ENCODE measurements around the gene APC2. TPM values are rescaled to one million over a fixed set of nuclear protein-coding genes. Genes with fewer than 3 reads are reported as not detected.

Gene APC2
- total and polyA plus RNA-seq, 12 donors = 0.06 to 12.9 (median 0.77) TPM

- intact Hi-C loops (cut with DNase I) = no loop called here
- TF ChIP-seq CTCF (IDR thresholded peaks at IDR 0.05) (no peak), POLR2A (IDR thresholded peaks at IDR 0.05) (no peak)
- no peak overlapping the region for H3K27ac ChIP-seq
- peak in 1 of 7 donors; percentile 16 for DNase-seq
- H3K9me3 ChIP-seq (replicated peaks in 1 of 3) = no peaks in the 10 kb centered on the region
- H3K36me3 ChIP-seq (replicated peaks in 1 of 2) = no peaks in the 10 kb centered on the region
- peaks cover 14 to 23% of the 10 kb centered on the region in 2 donors for H3K4me1 ChIP-seq (replicated peaks in 1 of 2)
- 90 to 98% (median 93%) methylated on average over 21 to 40 of the region's 40 CpGs for WGBS, 4 donors
- no peaks in the 10 kb centered on the region for H3K27me3 ChIP-seq
- H3K4me3 ChIP-seq = no peak overlapping the region
Observed at GRCh38 chr19:1487576-1488281, 37.8 kb downstream of the APC2 start.

- WGBS, 4 donors = 85 to 93% (median 90%) methylated on average over 9 to 11 of the region's 11 CpGs
- H3K27ac ChIP-seq = no peak overlapping the region
- no peaks in the 10 kb centered on the region for H3K9me3 ChIP-seq (replicated peaks in 1 of 3)
- no peaks in the 10 kb centered on the region for H3K36me3 ChIP-seq (replicated peaks in 1 of 2)
- intact Hi-C loops (cut with DNase I) = no loop called here
- TF ChIP-seq CTCF (IDR thresholded peaks at IDR 0.05) (no peak), POLR2A (IDR thresholded peaks at IDR 0.05) (no peak)
- H3K27me3 ChIP-seq = no peaks in the 10 kb centered on the region
- DNase-seq = no peak
- peaks cover 19 to 28% of the 10 kb centered on the region in 2 donors for H3K4me1 ChIP-seq (replicated peaks in 1 of 2)
- no peak overlapping the region for H3K4me3 ChIP-seq
Observed at GRCh38 chr19:1488282-1488601, 38.3 kb downstream of the APC2 start.

- 26 to 92% (median 47%) methylated on average over 4 to 37 of the region's 37 CpGs for WGBS, 4 donors
- TF ChIP-seq POLR2A (IDR thresholded peaks at IDR 0.05) = no peak
- no peak for TF ChIP-seq CTCF (IDR thresholded peaks at IDR 0.05)
- H3K36me3 ChIP-seq (replicated peaks in 1 of 2) = no peaks in the 10 kb centered on the region
- intact Hi-C loops (cut with DNase I) = no loop called here
- no peaks in the 10 kb centered on the region for H3K27me3 ChIP-seq
- peak overlapping the region in 4 of 5 donors; percentile 30 to 79 (median 58) for H3K27ac ChIP-seq
- H3K4me3 ChIP-seq = peak overlapping the region in 2 of 4 donors; percentile 23 to 66
- DNase-seq = peak in 1 of 7 donors; percentile 48
- H3K4me1 ChIP-seq (replicated peaks in 1 of 2) = peaks cover 25 to 29% of the 10 kb centered on the region in 2 donors
- H3K9me3 ChIP-seq (replicated peaks in 1 of 3) = no peaks in the 10 kb centered on the region
Observed at GRCh38 chr19:1489463-1490310, 39.8 kb downstream of the APC2 start.

GRCh38 chr19:1490311-1491113 lies 40.6 kb downstream of the APC2 start, which contains the start of gene PCSK4:
Gene PCSK4, minus strand, starts transcription at chr19:1490350. Its CDS starts 4 bp downstream, at chr19:1490346.
- peak within 1 kb of the TSS in 2 of 4 donors; percentile 44 to 66 for H3K4me3 ChIP-seq
- intact Hi-C loops (cut with DNase I) = no loop called here
- 0 to 1% (median 1%) methylated on average over 24 to 74 of the region's 74 CpGs for WGBS, 4 donors
- no peaks in the 10 kb centered on the region for H3K9me3 ChIP-seq (replicated peaks in 1 of 3)
- H3K4me1 ChIP-seq (replicated peaks in 1 of 2) = peaks cover 25 to 29% of the 10 kb centered on the region in 2 donors
- DNase-seq = peak; percentile 98 to 100 (median 99)
- peak within 1 kb of the TSS in 4 of 5 donors; percentile 38 to 86 (median 74) for H3K27ac ChIP-seq
- TF ChIP-seq CTCF (IDR thresholded peaks at IDR 0.05) (no peak), POLR2A (IDR thresholded peaks at IDR 0.05) (no peak)
- H3K27me3 ChIP-seq = no peaks in the 10 kb centered on the region
- no peaks in the 10 kb centered on the region for H3K36me3 ChIP-seq (replicated peaks in 1 of 2)
